Loucy (cell line): ENCODE measurements around the gene ZNF780B.

Experiments used
- CTCF ChIP-seq: fragments of 200-600 bp; sonication (generic); conservative IDR thresholded peaks from 2 replicates; pipeline ENCODE4 v1.5.1; 2014; ENCODE audit warnings: mild to moderate bottlenecking, antibody characterized with exemption, low read length
- EZH2phosphoT487 ChIP-seq: fragments of 200-600 bp; IDR thresholded peaks from 2 replicates; pipeline ENCODE4 v1.6.1; 2018; ENCODE audit warnings: antibody characterized with exemption, mild to moderate bottlenecking, moderate library complexity, borderline replicate concordance

DNA sequence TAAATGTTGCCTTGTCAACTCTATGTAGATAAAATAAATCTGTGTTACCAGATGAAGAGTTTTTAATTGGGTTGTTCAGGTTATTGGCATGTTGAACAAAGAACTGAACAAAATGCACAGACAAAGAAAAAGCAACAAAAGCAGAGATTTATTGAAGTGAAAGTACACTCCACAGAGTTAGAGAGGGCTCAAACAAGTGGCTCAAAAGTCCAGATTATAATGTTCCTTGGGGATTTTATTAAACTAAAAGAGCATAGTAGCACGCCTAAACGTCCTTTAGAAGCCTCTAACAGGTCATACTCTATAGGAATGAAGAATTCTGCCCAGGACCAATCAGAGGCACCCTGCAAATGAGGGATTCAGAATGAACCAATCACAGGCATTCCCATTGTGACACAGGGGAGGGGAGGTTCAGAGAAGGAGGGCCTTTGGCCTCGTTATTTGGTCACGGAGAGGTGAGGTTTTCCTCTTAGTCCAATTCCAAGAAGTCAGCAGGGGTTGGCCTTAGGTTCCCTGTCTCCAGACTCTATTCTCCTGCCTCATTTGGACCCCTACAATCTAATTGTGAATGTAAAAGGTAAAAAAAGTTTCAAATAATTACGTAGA lies 72.2 kb downstream of the ZNF780B start:
- TF ChIP-seq CTCF, result no peak
- no peak for TF ChIP-seq EZH2phosphoT487
